Liver (tissue), 9 donors: Measurements from ENCODE around the gene NFYB. TPM values are rescaled to one million over a fixed set of nuclear protein-coding genes. Genes with fewer than 3 reads are reported as not detected.

Source experiments
- DNase-seq: peaks from one replicate; pipeline ENCODE4 v3.0.0-alpha.2; 2017; ENCODE audit warnings: low spot score
- H3K27ac ChIP-seq, 2 donors: one replicate each; pipeline ENCODE4 v1.7.0; 2013; ENCODE audit warnings: inconsistent platforms in 2 of 2, low read length in 2 of 2, control low read depth in 1 of 2, low read depth in 1 of 2, mild to moderate bottlenecking in 1 of 2
- H3K27me3 ChIP-seq, 4 donors: one replicate each; pipeline versions ENCODE4 v1.6.1 to v1.7.0; 2013; ENCODE audit warnings: low read length in 3 of 4, inconsistent platforms in 1 of 4, mild to moderate bottlenecking in 1 of 4, moderate library complexity in 1 of 4; ENCODE audit not compliant: control insufficient read depth in 4 of 4, insufficient read depth in 4 of 4
- H3K36me3 ChIP-seq, 4 donors: one replicate each; pipeline versions ENCODE4 v1.6.1 to v1.7.0; 2013; ENCODE audit warnings: low read length in 3 of 4, mild to moderate bottlenecking in 3 of 4, low read depth in 1 of 4, moderate library complexity in 1 of 4; ENCODE audit not compliant: control insufficient read depth in 4 of 4, insufficient read depth in 3 of 4
- H3K4me1 ChIP-seq, 4 donors: one replicate each; pipeline versions ENCODE4 v1.6.1 to v1.7.0; 2013; ENCODE audit warnings: low read length in 3 of 4, mild to moderate bottlenecking in 3 of 4, moderate library complexity in 1 of 4; ENCODE audit not compliant: control insufficient read depth in 4 of 4, insufficient read depth in 4 of 4
- H3K4me3 ChIP-seq, 3 donors: one replicate each; pipeline versions ENCODE4 v1.6.1 to v1.7.0; 2013; ENCODE audit warnings: low read length in 3 of 3, control low read depth in 1 of 3, low read depth in 1 of 3, mild to moderate bottlenecking in 1 of 3
- H3K9ac ChIP-seq, 2 donors: one replicate each; pipeline ENCODE4 v1.7.0; 2013; ENCODE audit warnings: low read length in 2 of 2, mild to moderate bottlenecking in 2 of 2, moderate library complexity in 2 of 2, control low read depth in 1 of 2, low read depth in 1 of 2
- H3K9me3 ChIP-seq, 4 donors: one replicate each; pipeline versions ENCODE4 v1.6.1 to v1.7.0; 2013; ENCODE audit warnings: low read length in 3 of 4; ENCODE audit not compliant: control insufficient read depth in 4 of 4
- EGR1 ChIP-seq, 2 donors: IDR thresholded peaks; 2 replicates each; pipeline ENCODE4 v1.6.1; 2016 to 2018; ENCODE audit warnings: antibody characterized with exemption in 2 of 2, low read depth in 2 of 2
- FOXA1 ChIP-seq: IDR thresholded peaks from 2 replicates; pipeline ENCODE4 v1.6.1; 2016; ENCODE audit warnings: antibody characterized with exemption
- FOXA2 ChIP-seq: IDR thresholded peaks from 2 replicates; pipeline ENCODE4 v1.6.1; 2016; ENCODE audit warnings: antibody characterized with exemption
- GABPA ChIP-seq, 2 donors: IDR thresholded peaks in 1 of 2; conservative IDR thresholded peaks in 1 of 2; 2 replicates each; pipeline ENCODE4 v1.6.1; 2016; ENCODE audit warnings: antibody characterized with exemption in 2 of 2, mild to moderate bottlenecking in 1 of 2, moderate library complexity in 1 of 2
- HNF4A ChIP-seq, 2 donors: conservative IDR thresholded peaks; 2 replicates each; pipeline ENCODE4 v1.6.1; 2016; ENCODE audit warnings: antibody characterized with exemption in 2 of 2, mild to moderate bottlenecking in 2 of 2
- HNF4G ChIP-seq: IDR thresholded peaks from 2 replicates; pipeline ENCODE4 v1.6.1; 2016; ENCODE audit warnings: antibody characterized with exemption
- JUND ChIP-seq, 2 donors: IDR thresholded peaks; 2 replicates each; pipeline ENCODE4 v1.6.1; 2016; ENCODE audit warnings: antibody characterized with exemption in 2 of 2
- MAX ChIP-seq: IDR thresholded peaks from 2 replicates; pipeline ENCODE4 v1.6.1; 2016; ENCODE audit warnings: antibody characterized with exemption
- NR2F2 ChIP-seq: IDR thresholded peaks from 2 replicates; pipeline ENCODE4 v1.6.1; 2016; ENCODE audit warnings: antibody characterized with exemption
- RAD21 ChIP-seq, 2 donors: IDR thresholded peaks; 2 replicates each; pipeline ENCODE4 v1.6.1; 2016; ENCODE audit warnings: antibody characterized with exemption in 2 of 2, mild to moderate bottlenecking in 2 of 2
- RXRA ChIP-seq, 2 donors: IDR thresholded peaks; 2 replicates each; pipeline ENCODE4 v1.6.1; 2017 to 2018; ENCODE audit warnings: antibody characterized with exemption in 2 of 2, mild to moderate bottlenecking in 1 of 2
- SP1 ChIP-seq: IDR thresholded peaks from 2 replicates; pipeline ENCODE4 v1.6.1; 2018; ENCODE audit warnings: antibody characterized with exemption, mild to moderate bottlenecking
- TAF1 ChIP-seq: conservative IDR thresholded peaks from 2 replicates; pipeline ENCODE4 v1.6.1; 2016; ENCODE audit warnings: antibody characterized with exemption, mild to moderate bottlenecking
- YY1 ChIP-seq: IDR thresholded peaks from 2 replicates; pipeline ENCODE4 v1.6.1; 2016; ENCODE audit warnings: antibody characterized with exemption, mild to moderate bottlenecking
- WGBS: extraction: QIAGEN DNeasy Blood & Tissue Kit; methylation state at CpG from one replicate; pipeline ENCODE4 v1.1.7; 2013; 5-methylcytosine and 5-hydroxymethylcytosine counted together
- polyA plus RNA-seq, 2 donors: library from polyadenylated mRNA; stranded (reverse) in 1 of 2; unstranded in 1 of 2; fragments of 200-250 nt in 1 of 2; fragments of >200 nt in 1 of 2; fragmentation: Nextera tagmentation in 1 of 2; extraction: Ambion mirVana in 1 of 2; gene quantifications; one replicate each; pipeline versions ENCODE4 v1.2.1 to v1.2.3, GENCODE V29; 2013 to 2015
- total RNA-seq, 2 donors: library from RNA; depleted of rRNA; stranded (reverse); fragments of >200 nt; gene quantifications; one replicate each; pipeline ENCODE4 v1.2.3, GENCODE V29; 2014
- TF ChIP-seq, protein P1 (sequence below): IDR thresholded peaks from 2 replicates; pipeline ENCODE4 v1.6.1; 2016; ENCODE audit warnings: antibody characterized with exemption
- TF ChIP-seq, protein P2 (sequence below): fragments of 150-350 bp; IDR thresholded peaks from 2 replicates; pipeline ENCODE4 v1.5.1; 2017; ENCODE audit warnings: improper control_type of control experiment, low read depth, low read length; ENCODE audit not compliant: missing input control
- TF ChIP-seq, protein P3 (sequence below): IDR thresholded peaks from 2 replicates; pipeline ENCODE4 v1.6.1; 2016; ENCODE audit warnings: antibody characterized with exemption
- TF ChIP-seq, protein P4 (sequence below): IDR thresholded peaks from 2 replicates; pipeline ENCODE4 v1.6.1; 2016; ENCODE audit warnings: antibody characterized with exemption, mild to moderate bottlenecking
- donor health status: healthy.
- donor health status: healthy.
- donor health status: healthy.
- donor health status: healthy.
- donor health status: healthy.

NFYB gene
- total and polyA plus RNA-seq, 4 donors, result 7.6 to 14.6 (median 11.5) TPM

GRCh38 chr12:104172570-104172947 lies 34.5 kb upstream of the NFYB start:
- TF ChIP-seq HNF4A (conservative IDR thresholded peaks at IDR 0.05), result no peak
- no peak for TF ChIP-seq FOXA2
- no peak for TF ChIP-seq EGR1 (IDR thresholded peaks at IDR 0.05; ENCODE audit: low read depth in 2 of 2)
- no peak for TF ChIP-seq GABPA (IDR thresholded peaks at IDR 0.05 in 1 of 2, conservative IDR thresholded peaks at IDR 0.05 in 1 of 2)
- TF ChIP-seq, protein P1, sequence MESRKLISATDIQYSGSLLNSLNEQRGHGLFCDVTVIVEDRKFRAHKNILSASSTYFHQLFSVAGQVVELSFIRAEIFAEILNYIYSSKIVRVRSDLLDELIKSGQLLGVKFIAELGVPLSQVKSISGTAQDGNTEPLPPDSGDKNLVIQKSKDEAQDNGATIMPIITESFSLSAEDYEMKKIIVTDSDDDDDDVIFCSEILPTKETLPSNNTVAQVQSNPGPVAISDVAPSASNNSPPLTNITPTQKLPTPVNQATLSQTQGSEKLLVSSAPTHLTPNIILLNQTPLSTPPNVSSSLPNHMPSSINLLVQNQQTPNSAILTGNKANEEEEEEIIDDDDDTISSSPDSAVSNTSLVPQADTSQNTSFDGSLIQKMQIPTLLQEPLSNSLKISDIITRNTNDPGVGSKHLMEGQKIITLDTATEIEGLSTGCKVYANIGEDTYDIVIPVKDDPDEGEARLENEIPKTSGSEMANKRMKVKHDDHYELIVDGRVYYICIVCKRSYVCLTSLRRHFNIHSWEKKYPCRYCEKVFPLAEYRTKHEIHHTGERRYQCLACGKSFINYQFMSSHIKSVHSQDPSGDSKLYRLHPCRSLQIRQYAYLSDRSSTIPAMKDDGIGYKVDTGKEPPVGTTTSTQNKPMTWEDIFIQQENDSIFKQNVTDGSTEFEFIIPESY, result no peak
- TF ChIP-seq RAD21 (IDR thresholded peaks at IDR 0.05), result no peak
- Histone ChIP-seq H3K36me3 (no peaks in the 10 kb centered on the region), H3K4me3 (no peak overlapping the region), H3K4me1 (no peaks in the 10 kb centered on the region), H3K27me3 (no peaks in the 10 kb centered on the region), H3K9ac (no peak overlapping the region), H3K27ac (no peak overlapping the region), H3K9me3 (no peaks in the 10 kb centered on the region)
- DNase-seq, result no peak
- 92% methylated on average over 6 of the region's 6 CpGs for WGBS

- H3K36me3 ChIP-seq, result no peaks in the 10 kb centered on the region
- no peaks in the 10 kb centered on the region for H3K9me3 ChIP-seq
- H3K4me3 ChIP-seq, result no peak overlapping the region
- DNase-seq, result no peak
- 79% methylated on average over 28 of the region's 28 CpGs for WGBS
- H3K9ac ChIP-seq, result no peak overlapping the region
- H3K27ac ChIP-seq, result no peak overlapping the region
- TF ChIP-seq, protein P2, sequence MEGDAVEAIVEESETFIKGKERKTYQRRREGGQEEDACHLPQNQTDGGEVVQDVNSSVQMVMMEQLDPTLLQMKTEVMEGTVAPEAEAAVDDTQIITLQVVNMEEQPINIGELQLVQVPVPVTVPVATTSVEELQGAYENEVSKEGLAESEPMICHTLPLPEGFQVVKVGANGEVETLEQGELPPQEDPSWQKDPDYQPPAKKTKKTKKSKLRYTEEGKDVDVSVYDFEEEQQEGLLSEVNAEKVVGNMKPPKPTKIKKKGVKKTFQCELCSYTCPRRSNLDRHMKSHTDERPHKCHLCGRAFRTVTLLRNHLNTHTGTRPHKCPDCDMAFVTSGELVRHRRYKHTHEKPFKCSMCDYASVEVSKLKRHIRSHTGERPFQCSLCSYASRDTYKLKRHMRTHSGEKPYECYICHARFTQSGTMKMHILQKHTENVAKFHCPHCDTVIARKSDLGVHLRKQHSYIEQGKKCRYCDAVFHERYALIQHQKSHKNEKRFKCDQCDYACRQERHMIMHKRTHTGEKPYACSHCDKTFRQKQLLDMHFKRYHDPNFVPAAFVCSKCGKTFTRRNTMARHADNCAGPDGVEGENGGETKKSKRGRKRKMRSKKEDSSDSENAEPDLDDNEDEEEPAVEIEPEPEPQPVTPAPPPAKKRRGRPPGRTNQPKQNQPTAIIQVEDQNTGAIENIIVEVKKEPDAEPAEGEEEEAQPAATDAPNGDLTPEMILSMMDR, result no peak
- TF ChIP-seq HNF4G, result no peak
- TF ChIP-seq HNF4A (conservative IDR thresholded peaks at IDR 0.05), result no peak
- TF ChIP-seq YY1, result no peak
- no peak for TF ChIP-seq NR2F2
- TF ChIP-seq FOXA2, result no peak
- TF ChIP-seq RXRA (IDR thresholded peaks at IDR 0.05), result no peak
- no peak for TF ChIP-seq MAX
- TF ChIP-seq SP1, result no peak
- TF ChIP-seq, protein P1, result no peak
- TF ChIP-seq EGR1 (IDR thresholded peaks at IDR 0.05; ENCODE audit: low read depth in 2 of 2), result no peak
- TF ChIP-seq, protein P3, sequence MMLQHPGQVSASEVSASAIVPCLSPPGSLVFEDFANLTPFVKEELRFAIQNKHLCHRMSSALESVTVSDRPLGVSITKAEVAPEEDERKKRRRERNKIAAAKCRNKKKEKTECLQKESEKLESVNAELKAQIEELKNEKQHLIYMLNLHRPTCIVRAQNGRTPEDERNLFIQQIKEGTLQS, result no peak
- TF ChIP-seq RAD21 (IDR thresholded peaks at IDR 0.05), result no peak
- no peak for TF ChIP-seq JUND (IDR thresholded peaks at IDR 0.05)
- TF ChIP-seq FOXA1, result no peak
- no peak for TF ChIP-seq GABPA (IDR thresholded peaks at IDR 0.05 in 1 of 2, conservative IDR thresholded peaks at IDR 0.05 in 1 of 2)
- TF ChIP-seq TAF1, result no peak
- TF ChIP-seq, protein P4, sequence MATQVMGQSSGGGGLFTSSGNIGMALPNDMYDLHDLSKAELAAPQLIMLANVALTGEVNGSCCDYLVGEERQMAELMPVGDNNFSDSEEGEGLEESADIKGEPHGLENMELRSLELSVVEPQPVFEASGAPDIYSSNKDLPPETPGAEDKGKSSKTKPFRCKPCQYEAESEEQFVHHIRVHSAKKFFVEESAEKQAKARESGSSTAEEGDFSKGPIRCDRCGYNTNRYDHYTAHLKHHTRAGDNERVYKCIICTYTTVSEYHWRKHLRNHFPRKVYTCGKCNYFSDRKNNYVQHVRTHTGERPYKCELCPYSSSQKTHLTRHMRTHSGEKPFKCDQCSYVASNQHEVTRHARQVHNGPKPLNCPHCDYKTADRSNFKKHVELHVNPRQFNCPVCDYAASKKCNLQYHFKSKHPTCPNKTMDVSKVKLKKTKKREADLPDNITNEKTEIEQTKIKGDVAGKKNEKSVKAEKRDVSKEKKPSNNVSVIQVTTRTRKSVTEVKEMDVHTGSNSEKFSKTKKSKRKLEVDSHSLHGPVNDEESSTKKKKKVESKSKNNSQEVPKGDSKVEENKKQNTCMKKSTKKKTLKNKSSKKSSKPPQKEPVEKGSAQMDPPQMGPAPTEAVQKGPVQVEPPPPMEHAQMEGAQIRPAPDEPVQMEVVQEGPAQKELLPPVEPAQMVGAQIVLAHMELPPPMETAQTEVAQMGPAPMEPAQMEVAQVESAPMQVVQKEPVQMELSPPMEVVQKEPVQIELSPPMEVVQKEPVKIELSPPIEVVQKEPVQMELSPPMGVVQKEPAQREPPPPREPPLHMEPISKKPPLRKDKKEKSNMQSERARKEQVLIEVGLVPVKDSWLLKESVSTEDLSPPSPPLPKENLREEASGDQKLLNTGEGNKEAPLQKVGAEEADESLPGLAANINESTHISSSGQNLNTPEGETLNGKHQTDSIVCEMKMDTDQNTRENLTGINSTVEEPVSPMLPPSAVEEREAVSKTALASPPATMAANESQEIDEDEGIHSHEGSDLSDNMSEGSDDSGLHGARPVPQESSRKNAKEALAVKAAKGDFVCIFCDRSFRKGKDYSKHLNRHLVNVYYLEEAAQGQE, result no peak
- H3K4me1 ChIP-seq, result no peaks in the 10 kb centered on the region
- H3K27me3 ChIP-seq, result no peaks in the 10 kb centered on the region
Observed at GRCh38 chr12:104171785-104172569, 34.0 kb upstream of the NFYB start.
